GM20000 (cell line): ENCODE results near the gene OR4E1.
"Not testable (repeated sequence)": the region's sequence is repeated elsewhere in the genome, so short reads cannot be mapped to it uniquely, and the experiment has no call there.

Source experiments
- DNase-seq: peaks from one replicate; pipeline ENCODE4 v3.0.0; 2012; ENCODE audit warnings: low spot score
- CTCF ChIP-seq: IDR thresholded peaks from 2 replicates; pipeline ENCODE4 v1.5.1; 2012; ENCODE audit warnings: mild to moderate bottlenecking, control low read depth; ENCODE audit errors: extremely low read depth, missing control alignments

OR4E1 gene

GRCh38 chr14:21703357-21704326 lies 30.0 kb upstream of the OR4E1 start:
- DNase-seq = no peak

GRCh38 chr14:21702316-21702715 lies 28.7 kb upstream of the OR4E1 start:
- TF ChIP-seq CTCF = no peak
- no peak for DNase-seq

More at GRCh38 chr14:21703357-21704326, 30.0 kb upstream of the OR4E1 start:
- no peak for TF ChIP-seq CTCF

GRCh38 chr14:21699551-21699950 lies 25.9 kb upstream of the OR4E1 start:
- no peak for TF ChIP-seq CTCF
- DNase-seq = no peak

GRCh38 chr14:21698538-21698937 lies 24.9 kb upstream of the OR4E1 start:
- not testable (repeated sequence) for DNase-seq

- not testable (repeated sequence) for DNase-seq
These were observed 24.0 kb upstream of the OR4E1 start for GRCh38 chr14:21697662-21698061.

- no peak for TF ChIP-seq CTCF
- DNase-seq = no peak
These were observed 20.8 kb upstream of the OR4E1 start for GRCh38 chr14:21694425-21694824.

- no peak for DNase-seq
- TF ChIP-seq CTCF = no peak
These were observed 12.8 kb upstream of the OR4E1 start for GRCh38 chr14:21686468-21686867.

GRCh38 chr14:21680072-21680471 lies 6.5 kb upstream of the OR4E1 start:
- TF ChIP-seq CTCF = no peak
- DNase-seq = no peak
